ENCODE data around the gene PPL.

DNA sequence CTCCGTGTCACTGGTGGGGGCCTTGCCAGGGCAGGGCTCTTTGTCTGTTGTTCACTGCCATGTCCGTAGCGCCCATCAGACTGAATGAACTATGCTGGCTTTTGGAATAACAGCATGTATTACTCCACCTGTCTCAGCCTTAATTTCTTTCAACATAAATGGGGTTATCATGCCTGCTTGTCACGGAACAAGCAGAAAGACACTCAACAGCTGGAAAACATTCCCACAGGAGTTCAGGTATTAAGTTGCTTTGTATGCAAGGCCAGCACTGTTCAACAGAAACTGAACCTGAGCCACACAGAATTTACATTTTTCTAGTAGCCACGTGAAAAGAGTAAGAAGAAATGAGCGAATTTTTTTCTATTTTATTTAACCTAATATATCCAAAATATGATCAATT is 13.1 kb downstream of the PPL start:
- TF ChIP-seq EP300 (IDR thresholded peaks at IDR 0.05) (no peak), POLR2AphosphoS5 (IDR thresholded peaks at IDR 0.05) (no peak), POLR2A (IDR thresholded peaks at IDR 0.05) (no peak)
- TF ChIP-seq, protein P1, sequence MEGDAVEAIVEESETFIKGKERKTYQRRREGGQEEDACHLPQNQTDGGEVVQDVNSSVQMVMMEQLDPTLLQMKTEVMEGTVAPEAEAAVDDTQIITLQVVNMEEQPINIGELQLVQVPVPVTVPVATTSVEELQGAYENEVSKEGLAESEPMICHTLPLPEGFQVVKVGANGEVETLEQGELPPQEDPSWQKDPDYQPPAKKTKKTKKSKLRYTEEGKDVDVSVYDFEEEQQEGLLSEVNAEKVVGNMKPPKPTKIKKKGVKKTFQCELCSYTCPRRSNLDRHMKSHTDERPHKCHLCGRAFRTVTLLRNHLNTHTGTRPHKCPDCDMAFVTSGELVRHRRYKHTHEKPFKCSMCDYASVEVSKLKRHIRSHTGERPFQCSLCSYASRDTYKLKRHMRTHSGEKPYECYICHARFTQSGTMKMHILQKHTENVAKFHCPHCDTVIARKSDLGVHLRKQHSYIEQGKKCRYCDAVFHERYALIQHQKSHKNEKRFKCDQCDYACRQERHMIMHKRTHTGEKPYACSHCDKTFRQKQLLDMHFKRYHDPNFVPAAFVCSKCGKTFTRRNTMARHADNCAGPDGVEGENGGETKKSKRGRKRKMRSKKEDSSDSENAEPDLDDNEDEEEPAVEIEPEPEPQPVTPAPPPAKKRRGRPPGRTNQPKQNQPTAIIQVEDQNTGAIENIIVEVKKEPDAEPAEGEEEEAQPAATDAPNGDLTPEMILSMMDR (IDR thresholded peaks at IDR 0.05): no peak
